ENCODE results near the gene OPCML. TPM values are rescaled to one million over a fixed set of nuclear protein-coding genes. Genes with fewer than 3 reads are reported as not detected.

The OPCML gene
- total and polyA plus RNA-seq, 4 donors, result under 0.01 to 0.01 TPM; not detected in 2

- 66% methylated on average over 3 of the region's 3 CpGs for WGBS
- no peaks in the 10 kb centered on the region for H3K4me1 ChIP-seq (ENCODE audit: control insufficient read depth in 4 of 4, insufficient read depth in 4 of 4, low read length in 3 of 4)
- no peak overlapping the region for H3K4me3 ChIP-seq (ENCODE audit: low read depth in 1 of 3, low read length in 3 of 3)
- no peak overlapping the region for H3K9ac ChIP-seq (ENCODE audit: low read depth in 1 of 2, low read length in 2 of 2)
- peaks cover 0 to 1% (median 0%) of the 10 kb centered on the region in 4 donors for H3K9me3 ChIP-seq (ENCODE audit: control insufficient read depth in 4 of 4, low read length in 3 of 4)
- no peak for DNase-seq (ENCODE audit: low spot score)
- no peak for TF ChIP-seq GABPA (IDR thresholded peaks at IDR 0.05 in 1 of 2, conservative IDR thresholded peaks at IDR 0.05 in 1 of 2)
- TF ChIP-seq CTCF (IDR thresholded peaks at IDR 0.05; ENCODE audit: low read depth, low read length, missing input control), result no peak
- TF ChIP-seq YY1 (IDR thresholded peaks at IDR 0.05), result no peak
- no peak for TF ChIP-seq RXRA (IDR thresholded peaks at IDR 0.05)
- no peak for TF ChIP-seq ZBTB33 (IDR thresholded peaks at IDR 0.05)
- TF ChIP-seq FOXA2 (IDR thresholded peaks at IDR 0.05), result no peak
- no peak overlapping the region for H3K27ac ChIP-seq (ENCODE audit: low read depth in 1 of 2, low read length in 2 of 2)
- H3K36me3 ChIP-seq (ENCODE audit: control insufficient read depth in 4 of 4, insufficient read depth in 3 of 4, low read depth in 1 of 4, low read length in 3 of 4), result no peaks in the 10 kb centered on the region
- H3K27me3 ChIP-seq (ENCODE audit: control insufficient read depth in 4 of 4, insufficient read depth in 4 of 4, low read length in 3 of 4), result no peaks in the 10 kb centered on the region
Observed at GRCh38 chr11:132471466-132471865, 1060.8 kb downstream of the OPCML start.

- TF ChIP-seq FOXA2 (IDR thresholded peaks at IDR 0.05) (no peak), SP1 (IDR thresholded peaks at IDR 0.05) (no peak), RXRA (IDR thresholded peaks at IDR 0.05) (no peak), TAF1 (conservative IDR thresholded peaks at IDR 0.05) (no peak), CTCF (IDR thresholded peaks at IDR 0.05; ENCODE audit: low read depth, low read length, missing input control) (no peak), REST (IDR thresholded peaks at IDR 0.05) (no peak)
- no peaks in the 10 kb centered on the region for H3K4me1 ChIP-seq (ENCODE audit: control insufficient read depth in 4 of 4, insufficient read depth in 4 of 4, low read length in 3 of 4)
- H3K36me3 ChIP-seq (ENCODE audit: control insufficient read depth in 4 of 4, insufficient read depth in 3 of 4, low read depth in 1 of 4, low read length in 3 of 4), result no peaks in the 10 kb centered on the region
- no peak overlapping the region for H3K9ac ChIP-seq (ENCODE audit: low read depth in 1 of 2, low read length in 2 of 2)
- H3K9me3 ChIP-seq (ENCODE audit: control insufficient read depth in 4 of 4, low read length in 3 of 4), result no peaks in the 10 kb centered on the region
- no peaks in the 10 kb centered on the region for H3K27me3 ChIP-seq (ENCODE audit: control insufficient read depth in 4 of 4, insufficient read depth in 4 of 4, low read length in 3 of 4)
- 34% methylated on average over 7 of the region's 7 CpGs for WGBS
- H3K27ac ChIP-seq (ENCODE audit: low read depth in 1 of 2, low read length in 2 of 2), result no peak overlapping the region
- no peak overlapping the region for H3K4me3 ChIP-seq (ENCODE audit: low read depth in 1 of 3, low read length in 3 of 3)
- no peak for DNase-seq (ENCODE audit: low spot score)
Observed at GRCh38 chr11:132466983-132467382, 1065.3 kb downstream of the OPCML start.
